ENCODE data around the gene STARD3. TPM values are rescaled to one million over a fixed set of nuclear protein-coding genes. Genes with fewer than 3 reads are reported as not detected.

Gene STARD3
- total and polyA plus RNA-seq, 2 of the 13 experiments (the other 11 are each of a cell fraction or from before 2014, with no cell fraction given) = 34.6 to 100 TPM

DNA sequence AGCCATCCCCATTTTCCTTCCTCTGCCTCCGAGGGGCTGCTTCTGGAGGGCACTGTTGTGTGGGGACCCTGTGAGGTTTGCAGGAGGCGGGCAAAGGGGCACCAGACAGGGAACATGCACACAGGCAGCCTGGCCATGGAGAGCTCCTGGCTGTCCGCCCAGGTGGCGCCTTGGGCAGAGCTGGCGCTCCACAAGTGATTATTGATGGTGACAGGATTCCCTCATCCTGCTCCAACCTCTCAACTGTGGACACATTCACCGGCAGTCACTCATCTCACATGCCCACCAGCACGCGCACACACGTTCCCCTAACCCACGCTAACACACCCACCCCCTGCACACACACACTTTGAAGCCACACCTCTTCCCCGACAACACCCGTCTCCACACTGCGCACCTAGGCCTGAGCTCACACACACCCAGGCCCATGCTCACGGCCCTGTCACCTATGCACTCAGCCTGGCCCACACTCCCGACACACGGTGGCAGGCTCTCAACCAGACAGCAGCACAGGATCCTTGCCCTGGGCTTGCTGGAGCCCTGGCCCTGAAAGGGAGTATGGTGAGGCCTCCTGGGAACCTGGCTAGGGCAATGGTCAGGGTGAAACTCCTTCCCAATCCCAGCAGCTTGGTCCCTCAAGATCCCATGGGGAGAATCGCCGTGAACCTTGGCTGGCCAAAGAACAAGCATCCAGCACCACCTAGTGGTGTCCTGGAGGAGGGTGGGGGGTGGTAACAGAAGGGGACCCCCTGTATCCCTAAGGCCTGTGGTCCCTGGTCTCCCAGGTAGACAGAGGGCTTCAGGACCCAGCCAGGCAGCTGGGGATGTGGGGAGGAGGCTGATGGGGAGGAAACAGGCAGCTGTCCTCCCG, 34.9 kb downstream of the STARD3 start:
- in situ Hi-C loops (cut with HindIII; ENCODE audit: extremely low pct_ligation_motif_present, low pct_unique_long_range_greater_than_20kb) (loop anchor here (5.0 kb wide), 2 partner anchors 50 to 80 kb away; no protein-coding TSS in a partner anchor), intact Hi-C loops (cut with micrococcal nuclease; ENCODE audit: unreplicated experiment) (loop anchor here (1.0 to 5.0 kb wide), 2 partner anchors 46 to 80 kb away; no protein-coding TSS in a partner anchor)
- Histone ChIP-seq H3K9me3 (ENCODE audit: low read length) (no peaks in the 10 kb centered on the region), H3K4me1 (ENCODE audit: insufficient read depth, low read length) (peaks cover 80% of the 10 kb centered on the region), H3K9ac (ENCODE audit: insufficient read depth, low read depth, low read length) (peak overlapping the region; percentile 60; the same call in 1 of the 2 replicates), H4K20me1 (ENCODE audit: insufficient read depth, low read length) (no peaks in the 10 kb centered on the region), H3K27ac (ENCODE audit: extremely low read length, insufficient read depth, low read length) (no peak overlapping the region), H3K4me3 (replicated peaks in 1 of 3; ENCODE audit: insufficient read depth in 1 of 3, low read depth in 2 of 3, low read length in 3 of 3) (peak overlapping the region; percentile 19 to 69 (median 47); a peak in 5 of 6 replicates), H3K4me2 (ENCODE audit: low read depth, low read length) (peak overlapping the region; percentile 95), H3K79me2 (ENCODE audit: insufficient read depth, low read length) (no peaks in the 10 kb centered on the region), H3K36me3 (replicated peaks in 1 of 2; ENCODE audit: control insufficient read depth in 1 of 2, insufficient read depth in 2 of 2, low read length in 2 of 2) (no peaks in the 10 kb centered on the region), H3K27me3 (ENCODE audit: control insufficient read depth in 1 of 2, insufficient read depth in 2 of 2, low read length in 2 of 2) (peaks cover 9 to 38% of the 10 kb centered on the region in 2 experiments), H2AFZ (ENCODE audit: low read length) (peak overlapping the region; percentile 83)
- POLR2A ChIA-PET = interaction anchor here (0.6 to 9.4 kb wide), 12 partner anchors 16 to 428 kb away, joined by 3 to 96 read pairs (median 6); partner anchors contain the start of genes ERBB2, GRB7, MIEN1 and PGAP3
- FAIRE-seq (peak; percentile 81), ATAC-seq (peak; percentile 69), DNase-seq (ENCODE audit: low spot score) (peak; percentile 67)
- BruUV-seq (replicated peaks) = TSS peak; percentile 50
- 30% methylated on average over 16 of the region's 19 CpGs for WGBS (ENCODE audit: low lambda C conversion rate)
- CTCF ChIA-PET (ENCODE audit: low intra/inter-chr PET ratio, low total read pairs) = interaction anchor here (1.2 to 8.5 kb wide), 6 partner anchors 37 to 124 kb away, joined by 4 to 136 read pairs (median 9); partner anchors contain the start of gene MIEN1
- TF ChIP-seq, protein P1, sequence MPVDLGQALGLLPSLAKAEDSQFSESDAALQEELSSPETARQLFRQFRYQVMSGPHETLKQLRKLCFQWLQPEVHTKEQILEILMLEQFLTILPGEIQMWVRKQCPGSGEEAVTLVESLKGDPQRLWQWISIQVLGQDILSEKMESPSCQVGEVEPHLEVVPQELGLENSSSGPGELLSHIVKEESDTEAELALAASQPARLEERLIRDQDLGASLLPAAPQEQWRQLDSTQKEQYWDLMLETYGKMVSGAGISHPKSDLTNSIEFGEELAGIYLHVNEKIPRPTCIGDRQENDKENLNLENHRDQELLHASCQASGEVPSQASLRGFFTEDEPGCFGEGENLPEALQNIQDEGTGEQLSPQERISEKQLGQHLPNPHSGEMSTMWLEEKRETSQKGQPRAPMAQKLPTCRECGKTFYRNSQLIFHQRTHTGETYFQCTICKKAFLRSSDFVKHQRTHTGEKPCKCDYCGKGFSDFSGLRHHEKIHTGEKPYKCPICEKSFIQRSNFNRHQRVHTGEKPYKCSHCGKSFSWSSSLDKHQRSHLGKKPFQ (CRISPR knock-in tag; IDR thresholded peaks at IDR 0.05; ENCODE audit: insufficient replicate concordance) = no peak
- TF ChIP-seq, protein P2, sequence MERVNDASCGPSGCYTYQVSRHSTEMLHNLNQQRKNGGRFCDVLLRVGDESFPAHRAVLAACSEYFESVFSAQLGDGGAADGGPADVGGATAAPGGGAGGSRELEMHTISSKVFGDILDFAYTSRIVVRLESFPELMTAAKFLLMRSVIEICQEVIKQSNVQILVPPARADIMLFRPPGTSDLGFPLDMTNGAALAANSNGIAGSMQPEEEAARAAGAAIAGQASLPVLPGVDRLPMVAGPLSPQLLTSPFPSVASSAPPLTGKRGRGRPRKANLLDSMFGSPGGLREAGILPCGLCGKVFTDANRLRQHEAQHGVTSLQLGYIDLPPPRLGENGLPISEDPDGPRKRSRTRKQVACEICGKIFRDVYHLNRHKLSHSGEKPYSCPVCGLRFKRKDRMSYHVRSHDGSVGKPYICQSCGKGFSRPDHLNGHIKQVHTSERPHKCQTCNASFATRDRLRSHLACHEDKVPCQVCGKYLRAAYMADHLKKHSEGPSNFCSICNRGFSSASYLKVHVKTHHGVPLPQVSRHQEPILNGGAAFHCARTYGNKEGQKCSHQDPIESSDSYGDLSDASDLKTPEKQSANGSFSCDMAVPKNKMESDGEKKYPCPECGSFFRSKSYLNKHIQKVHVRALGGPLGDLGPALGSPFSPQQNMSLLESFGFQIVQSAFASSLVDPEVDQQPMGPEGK (CRISPR knock-in tag; IDR thresholded peaks at IDR 0.05) = peak; percentile 91
- TF ChIP-seq CENPT (CRISPR knock-in tag; IDR thresholded peaks at IDR 0.05; ENCODE audit: low read depth) = peak; percentile 83; the same call in 1 of the 2 replicates
- TF ChIP-seq ATF7 (IDR thresholded peaks at IDR 0.05) = no peak
- TF ChIP-seq ATF7 (CRISPR knock-in tag; IDR thresholded peaks at IDR 0.05) = 0 out of 2 replicates have a peak, but pooled peaks have one; percentile 13
- TF ChIP-seq MXI1 (IDR thresholded peaks at IDR 0.05; ENCODE audit: borderline replicate concordance, low read depth, low read length) = 0 out of 3 replicates have a peak, but pooled peaks have one; percentile 17
- TF ChIP-seq, protein P3, sequence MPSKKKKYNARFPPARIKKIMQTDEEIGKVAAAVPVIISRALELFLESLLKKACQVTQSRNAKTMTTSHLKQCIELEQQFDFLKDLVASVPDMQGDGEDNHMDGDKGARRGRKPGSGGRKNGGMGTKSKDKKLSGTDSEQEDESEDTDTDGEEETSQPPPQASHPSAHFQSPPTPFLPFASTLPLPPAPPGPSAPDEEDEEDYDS (CRISPR knock-in tag; IDR thresholded peaks at IDR 0.05) = peak; percentile 57; the same call in 1 of the 2 replicates
- TF ChIP-seq, protein P4, sequence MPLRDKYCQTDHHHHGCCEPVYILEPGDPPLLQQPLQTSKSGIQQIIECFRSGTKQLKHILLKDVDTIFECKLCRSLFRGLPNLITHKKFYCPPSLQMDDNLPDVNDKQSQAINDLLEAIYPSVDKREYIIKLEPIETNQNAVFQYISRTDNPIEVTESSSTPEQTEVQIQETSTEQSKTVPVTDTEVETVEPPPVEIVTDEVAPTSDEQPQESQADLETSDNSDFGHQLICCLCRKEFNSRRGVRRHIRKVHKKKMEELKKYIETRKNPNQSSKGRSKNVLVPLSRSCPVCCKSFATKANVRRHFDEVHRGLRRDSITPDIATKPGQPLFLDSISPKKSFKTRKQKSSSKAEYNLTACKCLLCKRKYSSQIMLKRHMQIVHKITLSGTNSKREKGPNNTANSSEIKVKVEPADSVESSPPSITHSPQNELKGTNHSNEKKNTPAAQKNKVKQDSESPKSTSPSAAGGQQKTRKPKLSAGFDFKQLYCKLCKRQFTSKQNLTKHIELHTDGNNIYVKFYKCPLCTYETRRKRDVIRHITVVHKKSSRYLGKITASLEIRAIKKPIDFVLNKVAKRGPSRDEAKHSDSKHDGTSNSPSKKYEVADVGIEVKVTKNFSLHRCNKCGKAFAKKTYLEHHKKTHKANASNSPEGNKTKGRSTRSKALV (CRISPR knock-in tag; IDR thresholded peaks at IDR 0.05) = 0 out of 2 replicates have a peak, but pooled peaks have one; percentile 50
- no peak for TF ChIP-seq NONO (IDR thresholded peaks at IDR 0.05)
- peak; percentile 66 for TF ChIP-seq NONO (CRISPR knock-in tag; conservative IDR thresholded peaks at IDR 0.05)
- TF ChIP-seq, protein P5, sequence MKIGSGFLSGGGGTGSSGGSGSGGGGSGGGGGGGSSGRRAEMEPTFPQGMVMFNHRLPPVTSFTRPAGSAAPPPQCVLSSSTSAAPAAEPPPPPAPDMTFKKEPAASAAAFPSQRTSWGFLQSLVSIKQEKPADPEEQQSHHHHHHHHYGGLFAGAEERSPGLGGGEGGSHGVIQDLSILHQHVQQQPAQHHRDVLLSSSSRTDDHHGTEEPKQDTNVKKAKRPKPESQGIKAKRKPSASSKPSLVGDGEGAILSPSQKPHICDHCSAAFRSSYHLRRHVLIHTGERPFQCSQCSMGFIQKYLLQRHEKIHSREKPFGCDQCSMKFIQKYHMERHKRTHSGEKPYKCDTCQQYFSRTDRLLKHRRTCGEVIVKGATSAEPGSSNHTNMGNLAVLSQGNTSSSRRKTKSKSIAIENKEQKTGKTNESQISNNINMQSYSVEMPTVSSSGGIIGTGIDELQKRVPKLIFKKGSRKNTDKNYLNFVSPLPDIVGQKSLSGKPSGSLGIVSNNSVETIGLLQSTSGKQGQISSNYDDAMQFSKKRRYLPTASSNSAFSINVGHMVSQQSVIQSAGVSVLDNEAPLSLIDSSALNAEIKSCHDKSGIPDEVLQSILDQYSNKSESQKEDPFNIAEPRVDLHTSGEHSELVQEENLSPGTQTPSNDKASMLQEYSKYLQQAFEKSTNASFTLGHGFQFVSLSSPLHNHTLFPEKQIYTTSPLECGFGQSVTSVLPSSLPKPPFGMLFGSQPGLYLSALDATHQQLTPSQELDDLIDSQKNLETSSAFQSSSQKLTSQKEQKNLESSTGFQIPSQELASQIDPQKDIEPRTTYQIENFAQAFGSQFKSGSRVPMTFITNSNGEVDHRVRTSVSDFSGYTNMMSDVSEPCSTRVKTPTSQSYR (CRISPR knock-in tag; IDR thresholded peaks at IDR 0.05; ENCODE audit: borderline replicate concordance) = no peak
- TF ChIP-seq MIER2 (CRISPR knock-in tag; IDR thresholded peaks at IDR 0.05) = 0 out of 2 replicates have a peak, but pooled peaks have one; percentile 31
- peak; percentile 18 for TF ChIP-seq CBX1 (IDR thresholded peaks at IDR 0.05; ENCODE audit: low read depth)

Measured in HepG2 (cell line).